ENCODE measurements around the gene MMP23B. TPM values are rescaled to one million over a fixed set of nuclear protein-coding genes. Genes with fewer than 3 reads are reported as not detected.

Gene MMP23B
- polyA plus RNA-seq, 3 donors = 0.21 to 1.5 (median 0.24) TPM

DNA sequence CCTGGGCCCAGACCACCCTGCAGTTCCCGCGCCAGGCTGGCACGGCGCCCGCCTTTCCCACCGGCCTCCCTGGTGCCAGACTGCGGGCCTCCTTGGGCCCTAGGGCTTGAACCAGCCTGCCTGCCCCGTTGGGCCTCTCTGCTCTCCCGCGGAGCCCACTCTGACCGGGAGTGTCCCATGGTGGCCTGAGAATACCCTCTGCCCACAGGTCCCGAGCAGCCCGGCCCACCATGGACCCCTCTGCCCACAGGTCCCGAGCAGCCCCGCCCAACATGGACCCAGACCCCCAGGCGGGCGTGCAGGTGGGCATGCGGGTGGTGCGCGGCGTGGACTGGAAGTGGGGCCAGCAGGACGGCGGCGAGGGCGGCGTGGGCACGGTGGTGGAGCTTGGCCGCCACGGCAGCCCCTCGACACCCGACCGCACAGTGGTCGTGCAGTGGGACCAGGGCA, 8.8 kb upstream of the MMP23B start:
- H3K4me3 Mint-ChIP-seq = no peak overlapping the region
- intact Hi-C loops (cut with micrococcal nuclease) = no loop called here
- H3K27ac Mint-ChIP-seq = no peak overlapping the region
- Histone ChIP-seq H2AFZ (ENCODE audit: insufficient read depth, low read depth, low read length, poor library complexity, severe bottlenecking) (no peak overlapping the region), H3K79me2 (ENCODE audit: insufficient read depth, low read length) (no peaks in the 10 kb centered on the region), H3K4me2 (replicated peaks; ENCODE audit: extremely low read depth, low read length, poor library complexity, severe bottlenecking) (no peak overlapping the region), H3K27me3 (ENCODE audit: control insufficient read depth in 2 of 2, insufficient read depth in 2 of 2, low read length in 2 of 2) (peaks cover 0 to 2% of the 10 kb centered on the region in 2 donors), H3K4me3 (replicated peaks in 1 of 3; ENCODE audit: low read depth in 2 of 3, low read length in 3 of 3) (no peak overlapping the region), H3K4me1 (ENCODE audit: control insufficient read depth in 1 of 2, insufficient read depth in 2 of 2, low read length in 2 of 2) (no peaks in the 10 kb centered on the region), H3K36me3 (replicated peaks in 1 of 2; ENCODE audit: control insufficient read depth in 1 of 2, insufficient read depth in 2 of 2, low read length in 2 of 2) (peaks cover 0 to 5% of the 10 kb centered on the region in 2 donors), H4K20me1 (ENCODE audit: insufficient read depth, low read length) (no peaks in the 10 kb centered on the region), H3K9me3 (replicated peaks in 1 of 2; ENCODE audit: control insufficient read depth in 1 of 2, insufficient read depth in 1 of 2, low read length in 2 of 2) (no peaks in the 10 kb centered on the region), H3K9ac (ENCODE audit: insufficient read depth, low read length, poor library complexity, severe bottlenecking) (no peak overlapping the region), H3K27ac (ENCODE audit: low read depth in 1 of 2, low read length in 2 of 2) (no peak overlapping the region)
- no peaks in the 10 kb centered on the region for H3K4me1 Mint-ChIP-seq
- H3K36me3 Mint-ChIP-seq = peaks cover 4 to 13% of the 10 kb centered on the region in 2 donors
- 98% methylated on average over 33 of the region's 33 CpGs for WGBS (ENCODE audit: insufficient coverage)
- no peak for DNase-seq
- TF ChIP-seq, protein P1, sequence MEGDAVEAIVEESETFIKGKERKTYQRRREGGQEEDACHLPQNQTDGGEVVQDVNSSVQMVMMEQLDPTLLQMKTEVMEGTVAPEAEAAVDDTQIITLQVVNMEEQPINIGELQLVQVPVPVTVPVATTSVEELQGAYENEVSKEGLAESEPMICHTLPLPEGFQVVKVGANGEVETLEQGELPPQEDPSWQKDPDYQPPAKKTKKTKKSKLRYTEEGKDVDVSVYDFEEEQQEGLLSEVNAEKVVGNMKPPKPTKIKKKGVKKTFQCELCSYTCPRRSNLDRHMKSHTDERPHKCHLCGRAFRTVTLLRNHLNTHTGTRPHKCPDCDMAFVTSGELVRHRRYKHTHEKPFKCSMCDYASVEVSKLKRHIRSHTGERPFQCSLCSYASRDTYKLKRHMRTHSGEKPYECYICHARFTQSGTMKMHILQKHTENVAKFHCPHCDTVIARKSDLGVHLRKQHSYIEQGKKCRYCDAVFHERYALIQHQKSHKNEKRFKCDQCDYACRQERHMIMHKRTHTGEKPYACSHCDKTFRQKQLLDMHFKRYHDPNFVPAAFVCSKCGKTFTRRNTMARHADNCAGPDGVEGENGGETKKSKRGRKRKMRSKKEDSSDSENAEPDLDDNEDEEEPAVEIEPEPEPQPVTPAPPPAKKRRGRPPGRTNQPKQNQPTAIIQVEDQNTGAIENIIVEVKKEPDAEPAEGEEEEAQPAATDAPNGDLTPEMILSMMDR (IDR thresholded peaks at IDR 0.05) = no peak
- H3K27me3 Mint-ChIP-seq (ENCODE audit: low read depth in 3 of 3) = peaks cover 2 to 3% (median 2%) of the 10 kb centered on the region in 3 donors
- H3K9me3 Mint-ChIP-seq = peaks cover 0 to 2% (median 0%) of the 10 kb centered on the region in 7 donors

DNA sequence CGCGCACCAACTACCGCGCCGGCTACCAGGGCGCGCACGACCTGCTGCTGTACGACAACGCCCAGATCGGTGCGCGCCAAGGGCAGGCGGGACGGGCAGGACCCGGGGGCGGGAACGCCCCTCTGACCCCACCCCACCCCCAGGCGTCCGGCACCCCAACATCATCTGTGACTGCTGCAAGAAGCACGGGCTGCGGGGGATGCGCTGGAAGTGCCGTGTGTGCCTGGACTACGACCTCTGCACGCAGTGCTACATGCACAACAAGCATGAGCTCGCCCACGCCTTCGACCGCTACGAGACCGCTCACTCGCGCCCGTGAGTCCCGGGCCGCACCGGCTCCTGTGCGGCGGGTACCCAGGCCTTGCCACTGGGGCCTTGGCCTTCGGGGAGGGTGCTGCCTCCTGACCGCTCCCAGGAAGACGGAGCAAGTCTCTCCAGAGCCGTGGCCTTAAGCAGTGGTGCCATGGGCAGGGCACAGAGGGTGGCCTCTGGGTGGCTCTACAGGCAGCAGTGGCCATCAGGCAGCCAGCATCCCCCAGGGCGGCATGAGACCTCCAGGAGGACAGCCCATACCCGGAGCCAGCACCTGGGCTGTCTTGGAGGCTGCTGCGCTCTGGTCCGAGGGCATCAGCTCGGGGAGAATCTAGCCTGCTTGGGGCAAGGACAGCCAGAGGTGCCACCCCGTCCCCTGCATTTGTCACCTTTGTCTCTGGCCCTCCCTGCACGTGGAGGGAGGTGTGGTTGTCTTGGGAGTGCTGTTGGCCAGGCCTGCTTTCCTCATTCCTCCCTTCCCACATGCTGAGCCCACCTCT, 8.1 kb upstream of the MMP23B start:
- Histone ChIP-seq H3K27ac (ENCODE audit: low read depth in 1 of 2, low read length in 2 of 2) (no peak overlapping the region), H3K79me2 (ENCODE audit: insufficient read depth, low read length) (no peaks in the 10 kb centered on the region), H3K9ac (ENCODE audit: insufficient read depth, low read length, poor library complexity, severe bottlenecking) (no peak overlapping the region), H3K27me3 (ENCODE audit: control insufficient read depth in 2 of 2, insufficient read depth in 2 of 2, low read length in 2 of 2) (peaks cover 0 to 9% of the 10 kb centered on the region in 2 donors), H3K4me1 (ENCODE audit: control insufficient read depth in 1 of 2, insufficient read depth in 2 of 2, low read length in 2 of 2) (no peaks in the 10 kb centered on the region), H3K9me3 (replicated peaks in 1 of 2; ENCODE audit: control insufficient read depth in 1 of 2, insufficient read depth in 1 of 2, low read length in 2 of 2) (no peaks in the 10 kb centered on the region), H3K4me3 (replicated peaks in 1 of 3; ENCODE audit: low read depth in 2 of 3, low read length in 3 of 3) (no peak overlapping the region), H3K36me3 (replicated peaks in 1 of 2; ENCODE audit: control insufficient read depth in 1 of 2, insufficient read depth in 2 of 2, low read length in 2 of 2) (no peaks in the 10 kb centered on the region), H4K20me1 (ENCODE audit: insufficient read depth, low read length) (no peaks in the 10 kb centered on the region), H2AFZ (ENCODE audit: insufficient read depth, low read depth, low read length, poor library complexity, severe bottlenecking) (no peak overlapping the region), H3K4me2 (replicated peaks; ENCODE audit: extremely low read depth, low read length, poor library complexity, severe bottlenecking) (no peak overlapping the region)
- no peak overlapping the region for H3K27ac Mint-ChIP-seq
- no peak overlapping the region for H3K4me3 Mint-ChIP-seq
- H3K36me3 Mint-ChIP-seq = peaks cover 4 to 12% of the 10 kb centered on the region in 2 donors
- H3K9me3 Mint-ChIP-seq = peaks cover 0 to 2% (median 0%) of the 10 kb centered on the region in 7 donors
- H3K4me1 Mint-ChIP-seq = no peaks in the 10 kb centered on the region
- intact Hi-C loops (cut with micrococcal nuclease) = no loop called here
- H3K27me3 Mint-ChIP-seq (ENCODE audit: low read depth in 3 of 3) = peaks cover 4 to 8% (median 6%) of the 10 kb centered on the region in 3 donors
- DNase-seq = no peak
- TF ChIP-seq, protein P1 (IDR thresholded peaks at IDR 0.05) = no peak
- 95% methylated on average over 42 of the region's 51 CpGs for WGBS (ENCODE audit: insufficient coverage)

Measured in CD14-positive monocyte (primary cell).